C4-2B (cell line): Measurements from ENCODE around the gene WHRN.

Source experiments
- H3K27ac ChIP-seq: fragments of 450-650 bp; 2 replicates; pipeline ENCODE4 v1.5.1; 2017
- CTCF ChIP-seq: fragments of 450-650 bp; conservative IDR thresholded peaks from 2 replicates; pipeline ENCODE4 v1.5.1; 2017; ENCODE audit warnings: mild to moderate bottlenecking
- ZFX ChIP-seq: fragments of 450-650 bp; IDR thresholded peaks from 2 replicates; pipeline ENCODE4 v1.6.1; 2017

The WHRN gene

GRCh38 chr9:114515528-114515927, 10.3 kb upstream of the WHRN start:
- TF ChIP-seq ZFX (no peak), CTCF (no peak)
- no peak overlapping the region for H3K27ac ChIP-seq

GRCh38 chr9:114513959-114514267, 8.6 kb upstream of the WHRN start:
- TF ChIP-seq CTCF (no peak), ZFX (no peak)
- no peak overlapping the region for H3K27ac ChIP-seq

- no peak overlapping the region for H3K27ac ChIP-seq
Observed at GRCh38 chr9:114513055-114513958, 8.0 kb upstream of the WHRN start.

GRCh38 chr9:114511978-114512874, 7.0 kb upstream of the WHRN start:
- H3K27ac ChIP-seq, result no peak overlapping the region
- no peak for TF ChIP-seq CTCF
- no peak for TF ChIP-seq ZFX

More at GRCh38 chr9:114513055-114513958, 8.0 kb upstream of the WHRN start:
- TF ChIP-seq CTCF (no peak), ZFX (no peak)

- no peak overlapping the region for H3K27ac ChIP-seq
Observed at GRCh38 chr9:114507726-114508125, 2.5 kb upstream of the WHRN start.

GRCh38 chr9:114506082-114506390, 763 bp upstream of the WHRN start:
- TF ChIP-seq ZFX (no peak), CTCF (no peak)
- H3K27ac ChIP-seq, result peak overlapping the region; percentile 69

More at GRCh38 chr9:114507726-114508125, 2.5 kb upstream of the WHRN start:
- TF ChIP-seq CTCF (peak; percentile 44), ZFX (no peak)
